PFSK-1 (cell line): ENCODE results near the gene ENTPD7.

Experiments used
- POLR2AphosphoS5 ChIP-seq: IDR thresholded peaks from 2 replicates; pipeline ENCODE4 v1.6.1; 2012; ENCODE audit warnings: low read depth, mild to moderate bottlenecking, control low read depth, low read length, moderate library complexity
- REST ChIP-seq, 2 experiments: IDR thresholded peaks; 2 replicates each; pipeline versions ENCODE4 v1.6.1 to v1.8.0; 2011 to 2012; ENCODE audit warnings: low read depth in 2 of 2, low read length in 2 of 2, control low read depth in 1 of 2, inconsistent platforms in 1 of 2, mild to moderate bottlenecking in 1 of 2, moderate library complexity in 1 of 2; ENCODE audit not compliant: insufficient read depth in 1 of 2

GRCh38 chr10:99676426-99676825, 17.1 kb downstream of the ENTPD7 start:
- no peak for TF ChIP-seq POLR2AphosphoS5
- TF ChIP-seq REST (IDR thresholded peaks at IDR 0.05; ENCODE audit: insufficient read depth in 1 of 2, low read depth in 2 of 2, low read length in 2 of 2): no peak
